Measurements from ENCODE around the gene BAIAP3.
"Not testable (repeated sequence)": the region's sequence is repeated elsewhere in the genome, so short reads cannot be mapped to it uniquely, and the experiment has no call there.

The BAIAP3 gene

GRCh38 chr16:1293921-1294656 lies 39.4 kb upstream of the BAIAP3 start:
- Mint-ChIP-seq H3K4me1 (ENCODE audit: low read depth) (peaks cover 21% of the 10 kb centered on the region), H3K4me3 (no peak overlapping the region), H3K27me3 (peaks cover 60% of the 10 kb centered on the region), H3K36me3 (ENCODE audit: low read depth) (no peaks in the 10 kb centered on the region), H3K9me3 (no peaks in the 10 kb centered on the region), H3K27ac (no peak overlapping the region)
- intact Hi-C loops (cut with micrococcal nuclease), result no loop called here

- Mint-ChIP-seq H3K36me3 (ENCODE audit: low read depth) (no peaks in the 10 kb centered on the region), H3K4me1 (ENCODE audit: low read depth) (peaks cover 7% of the 10 kb centered on the region), H3K4me3 (no peak overlapping the region), H3K9me3 (no peaks in the 10 kb centered on the region), H3K27ac (no peak overlapping the region), H3K27me3 (peaks cover 57% of the 10 kb centered on the region)
- intact Hi-C loops (cut with micrococcal nuclease), result no loop called here
Observed at GRCh38 chr16:1295465-1295864, 38.0 kb upstream of the BAIAP3 start.

- intact Hi-C loops (cut with micrococcal nuclease), result not testable (repeated sequence)
- H3K27ac Mint-ChIP-seq, result peak overlapping the region; percentile 14
Observed at GRCh38 chr16:1296688-1297017, 36.8 kb upstream of the BAIAP3 start.

DNA sequence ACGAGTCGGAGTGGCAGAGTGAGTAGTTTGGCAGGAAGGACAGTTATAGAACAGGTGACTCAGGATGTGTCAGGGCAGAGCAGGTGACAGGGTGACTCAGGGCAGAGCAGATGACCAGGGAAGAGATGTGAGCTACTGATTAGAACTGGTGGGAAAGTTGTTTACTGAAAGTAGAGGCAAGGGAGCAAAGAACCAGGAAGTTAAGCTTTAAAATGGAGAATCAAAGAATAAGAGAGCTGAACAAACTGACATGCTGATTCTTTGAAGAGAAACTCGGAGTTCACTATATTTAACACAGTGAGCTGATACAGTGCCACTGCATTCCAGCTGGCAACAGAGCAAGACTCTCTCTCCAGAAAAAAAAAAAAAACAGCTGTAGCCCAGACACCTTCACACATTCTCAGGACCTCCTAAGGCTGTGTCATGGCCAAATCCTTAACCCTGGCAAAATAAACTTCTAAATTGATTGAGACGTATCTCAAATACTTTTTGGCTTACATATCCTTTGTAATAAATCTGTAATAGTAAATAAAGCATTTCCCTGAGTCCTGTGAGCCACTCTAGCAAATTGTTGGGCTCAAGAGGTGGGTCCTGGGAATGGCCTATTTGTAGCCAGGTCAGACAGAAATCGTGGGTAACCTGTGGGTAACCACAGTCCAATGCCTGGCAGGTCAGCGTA lies 36.3 kb upstream of the BAIAP3 start:
- Mint-ChIP-seq H3K27me3 (peaks cover 57% of the 10 kb centered on the region), H3K4me1 (ENCODE audit: low read depth) (peaks cover 16% of the 10 kb centered on the region), H3K9me3 (no peaks in the 10 kb centered on the region), H3K27ac (peak overlapping the region; percentile 14), H3K4me3 (no peak overlapping the region), H3K36me3 (ENCODE audit: low read depth) (no peaks in the 10 kb centered on the region)
- intact Hi-C loops (cut with micrococcal nuclease), result no loop called here

More at GRCh38 chr16:1296688-1297017, 36.8 kb upstream of the BAIAP3 start:
- Mint-ChIP-seq H3K4me1 (ENCODE audit: low read depth) (peaks cover 12% of the 10 kb centered on the region), H3K27me3 (peaks cover 58% of the 10 kb centered on the region)
- H3K36me3 Mint-ChIP-seq (ENCODE audit: low read depth); H3K4me3 Mint-ChIP-seq; H3K9me3 Mint-ChIP-seq: not testable (repeated sequence)

- H3K4me3 Mint-ChIP-seq, result no peak overlapping the region
- intact Hi-C loops (cut with micrococcal nuclease), result no loop called here
- H3K36me3 Mint-ChIP-seq (ENCODE audit: low read depth), result no peaks in the 10 kb centered on the region
- H3K4me1 Mint-ChIP-seq (ENCODE audit: low read depth), result peaks cover 16% of the 10 kb centered on the region
- H3K27me3 Mint-ChIP-seq, result peaks cover 48% of the 10 kb centered on the region
- H3K27ac Mint-ChIP-seq, result no peak overlapping the region
- no peaks in the 10 kb centered on the region for H3K9me3 Mint-ChIP-seq
Observed at GRCh38 chr16:1298406-1298805, 35.0 kb upstream of the BAIAP3 start.

GRCh38 chr16:1299012-1299867 lies 34.2 kb upstream of the BAIAP3 start:
- Mint-ChIP-seq H3K4me3 (no peak overlapping the region), H3K4me1 (ENCODE audit: low read depth) (peaks cover 25% of the 10 kb centered on the region), H3K36me3 (ENCODE audit: low read depth) (no peaks in the 10 kb centered on the region), H3K27ac (no peak overlapping the region), H3K9me3 (no peaks in the 10 kb centered on the region), H3K27me3 (peaks cover 41% of the 10 kb centered on the region)
- intact Hi-C loops (cut with micrococcal nuclease), result no loop called here

DNA sequence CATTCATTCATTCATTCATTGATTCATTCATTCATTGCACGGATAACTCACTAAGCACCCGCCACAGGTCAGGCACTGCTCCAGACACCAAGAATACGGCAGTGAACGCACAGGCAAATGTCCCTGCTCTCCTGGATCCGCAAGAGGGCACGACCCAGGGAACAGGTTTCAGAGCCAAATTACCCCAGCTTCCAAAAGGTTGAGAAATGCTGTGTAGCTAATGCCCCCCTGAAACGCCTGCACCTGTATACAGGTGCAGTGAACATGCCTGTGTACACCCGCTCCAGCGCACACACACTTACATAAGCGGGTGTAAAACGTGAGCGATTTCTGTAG lies 33.6 kb upstream of the BAIAP3 start:
- H3K4me1 Mint-ChIP-seq (ENCODE audit: low read depth), result peaks cover 31% of the 10 kb centered on the region
- peaks cover 39% of the 10 kb centered on the region for H3K27me3 Mint-ChIP-seq
- H3K9me3 Mint-ChIP-seq, result no peaks in the 10 kb centered on the region
- no peaks in the 10 kb centered on the region for H3K36me3 Mint-ChIP-seq (ENCODE audit: low read depth)
- H3K27ac Mint-ChIP-seq, result no peak overlapping the region
- intact Hi-C loops (cut with micrococcal nuclease), result no loop called here
- H3K4me3 Mint-ChIP-seq, result no peak overlapping the region

- Mint-ChIP-seq H3K27me3 (peaks cover 33% of the 10 kb centered on the region), H3K4me3 (peak overlapping the region; percentile 48), H3K4me1 (ENCODE audit: low read depth) (peaks cover 35% of the 10 kb centered on the region), H3K9me3 (no peaks in the 10 kb centered on the region), H3K27ac (peak overlapping the region; percentile 37), H3K36me3 (ENCODE audit: low read depth) (no peaks in the 10 kb centered on the region)
- intact Hi-C loops (cut with micrococcal nuclease), result no loop called here
Observed at GRCh38 chr16:1300664-1301476, 32.6 kb upstream of the BAIAP3 start.

- Mint-ChIP-seq H3K27me3 (peaks cover 36% of the 10 kb centered on the region), H3K9me3 (no peaks in the 10 kb centered on the region), H3K4me1 (ENCODE audit: low read depth) (peaks cover 41% of the 10 kb centered on the region), H3K27ac (peak overlapping the region; percentile 37), H3K4me3 (peak overlapping the region; percentile 48), H3K36me3 (ENCODE audit: low read depth) (no peaks in the 10 kb centered on the region)
- intact Hi-C loops (cut with micrococcal nuclease), result no loop called here
Observed at GRCh38 chr16:1301562-1301961, 31.9 kb upstream of the BAIAP3 start.

GRCh38 chr16:1305823-1306222 lies 27.6 kb upstream of the BAIAP3 start:
- H3K4me3 Mint-ChIP-seq, result no peak overlapping the region
- no peaks in the 10 kb centered on the region for H3K9me3 Mint-ChIP-seq
- peak overlapping the region; percentile 55 for H3K27ac Mint-ChIP-seq
- intact Hi-C loops (cut with micrococcal nuclease), result no loop called here
- peaks cover 53% of the 10 kb centered on the region for H3K4me1 Mint-ChIP-seq (ENCODE audit: low read depth)
- H3K36me3 Mint-ChIP-seq (ENCODE audit: low read depth), result peaks cover 10% of the 10 kb centered on the region
- H3K27me3 Mint-ChIP-seq, result peaks cover 14% of the 10 kb centered on the region

GRCh38 chr16:1306334-1306733 lies 27.1 kb upstream of the BAIAP3 start:
- intact Hi-C loops (cut with micrococcal nuclease), result no loop called here
- peaks cover 56% of the 10 kb centered on the region for H3K4me1 Mint-ChIP-seq (ENCODE audit: low read depth)
- H3K27ac Mint-ChIP-seq, result peak overlapping the region; percentile 55
- H3K27me3 Mint-ChIP-seq, result peaks cover 11% of the 10 kb centered on the region
- no peaks in the 10 kb centered on the region for H3K9me3 Mint-ChIP-seq
- H3K4me3 Mint-ChIP-seq, result no peak overlapping the region
- H3K36me3 Mint-ChIP-seq (ENCODE audit: low read depth), result peaks cover 14% of the 10 kb centered on the region

GRCh38 chr16:1308036-1308976 lies 25.1 kb upstream of the BAIAP3 start:
- H3K4me3 Mint-ChIP-seq, result peak overlapping the region; percentile 84
- H3K9me3 Mint-ChIP-seq, result no peaks in the 10 kb centered on the region
- peaks cover 3% of the 10 kb centered on the region for H3K27me3 Mint-ChIP-seq
- H3K27ac Mint-ChIP-seq, result peak overlapping the region; percentile 99
- H3K4me1 Mint-ChIP-seq (ENCODE audit: low read depth), result peaks cover 68% of the 10 kb centered on the region
- intact Hi-C loops (cut with micrococcal nuclease), result no loop called here
- H3K36me3 Mint-ChIP-seq (ENCODE audit: low read depth), result peaks cover 34% of the 10 kb centered on the region
